ENCODE results near the gene SLC29A1. TPM values are rescaled to one million over a fixed set of nuclear protein-coding genes. Genes with fewer than 3 reads are reported as not detected.
A peak's percentile ranks its signal among the peaks of the same experiment; 100 is the strongest.

SLC29A1 gene
- total and polyA plus RNA-seq, 2 of the 8 experiments (the other 6 are each of a cell fraction or from before 2014, with no cell fraction given) = 187 to 558 TPM

- Histone ChIP-seq H3K27me3 (replicated peaks in 1 of 4; ENCODE audit: control insufficient read depth in 3 of 4, extremely low read depth in 1 of 4, insufficient read depth in 3 of 4, low read length in 3 of 4) (peaks cover 0 to 3% (median 0%) of the 10 kb centered on the region in 4 experiments; a peak in 2 of 7 replicates), H3K4me3 (ENCODE audit: extremely low read depth in 1 of 4, insufficient read depth in 2 of 4, low read depth in 3 of 4, low read length in 4 of 4) (no peak overlapping the region), H4K20me1 (replicated peaks in 1 of 2; ENCODE audit: control insufficient read depth in 1 of 2, insufficient read depth in 2 of 2, low read length in 2 of 2) (peaks cover 1 to 2% of the 10 kb centered on the region in 2 experiments), H3K4ac (replicated peaks; ENCODE audit: insufficient read length, low read depth, low read length) (no peak overlapping the region), H2BK12ac (ENCODE audit: low read depth, low read length) (0 out of 2 replicates have a peak overlapping the region, but pooled peaks have one; percentile 39), H3K23me2 (ENCODE audit: low read depth, low read length) (peaks cover 14% of the 10 kb centered on the region), H2BK120ac (replicated peaks; ENCODE audit: low read depth, low read length) (no peak overlapping the region), H4K91ac (replicated peaks; ENCODE audit: insufficient read length, low read length) (no peak overlapping the region), H3K9me3 (ENCODE audit: insufficient read depth in 2 of 2, low read depth in 1 of 2, low read length in 1 of 2) (no peaks in the 10 kb centered on the region), H3K79me2 (ENCODE audit: control insufficient read depth in 1 of 2, insufficient read depth in 2 of 2, low read length in 2 of 2) (peaks cover 0 to 10% of the 10 kb centered on the region in 2 experiments; a peak in 1 of 4 replicates), H3K56ac (replicated peaks; ENCODE audit: insufficient read length, low read depth, low read length) (no peak overlapping the region), H3K18ac (ENCODE audit: extremely low read depth, low read length) (no peak overlapping the region), H3K14ac (ENCODE audit: insufficient read length) (no peak overlapping the region), H3K36me3 (ENCODE audit: control insufficient read depth in 2 of 4, insufficient read depth in 4 of 4, low read length in 3 of 4) (no peaks in the 10 kb centered on the region; a peak in 1 of 8 replicates), H2BK20ac (ENCODE audit: low read length) (no peak overlapping the region), H2BK15ac (ENCODE audit: low read length) (no peak overlapping the region), H3K9ac (replicated peaks in 1 of 4; ENCODE audit: extremely low read depth in 1 of 4, low read depth in 3 of 4, low read length in 3 of 4) (no peak overlapping the region), H3K79me1 (ENCODE audit: low read depth, low read length) (peaks cover 7% of the 10 kb centered on the region; the same call in 1 of the 2 replicates), H3K4me1 (replicated peaks in 1 of 4; ENCODE audit: control insufficient read depth in 3 of 4, insufficient read depth in 4 of 4, low read length in 3 of 4) (peaks cover 20 to 50% (median 26%) of the 10 kb centered on the region in 4 experiments), H2AK5ac (ENCODE audit: low read depth, low read length) (no peak overlapping the region), H2AFZ (ENCODE audit: low read length) (no peak overlapping the region), H3K23ac (ENCODE audit: insufficient read length) (no peak overlapping the region), H4K8ac (ENCODE audit: extremely low read depth, insufficient read depth, low read length) (no peak overlapping the region), H3K27ac (ENCODE audit: low read depth, low read length) (no peak overlapping the region), H4K5ac (ENCODE audit: insufficient read length, low read depth, low read length) (no peak overlapping the region), H3K4me2 (ENCODE audit: insufficient read depth in 1 of 2, low read depth in 2 of 2, low read length in 2 of 2) (no peak overlapping the region), H2BK5ac (ENCODE audit: low read depth, low read length) (no peak overlapping the region)
- no peak for DNase-seq (ENCODE audit: low read depth in 1 of 2, low spot score in 2 of 2)
- ChIA-PET CTCF (ENCODE audit: partially characterized antibody) (interaction anchor here (0.7 to 19.0 kb wide), 27 partner anchors 8 to 1255 kb away, joined by 3 to 330 read pairs (median 6); partner anchors contain the start of genes AARS2, SLC35B2 and SPATS1), POLR2A (ENCODE audit: partially characterized antibody) (interaction anchor here (1.1 to 12.0 kb wide), 10 partner anchors 11 to 75 kb away, joined by 3 to 138 read pairs (median 11); partner anchors contain the start of genes HSP90AB1, SLC35B2 and SPATS1)
- TF ChIP-seq CBX5 (IDR thresholded peaks at IDR 0.05; ENCODE audit: low read depth, low read length) (no peak), BRCA1 (IDR thresholded peaks at IDR 0.05; ENCODE audit: low read depth, low read length) (no peak), GTF2F1 (IDR thresholded peaks at IDR 0.05; ENCODE audit: borderline replicate concordance, low read depth, low read length) (no peak), NANOG (IDR thresholded peaks at IDR 0.05; ENCODE audit: insufficient read depth, low read depth, low read length, poor library complexity, severe bottlenecking) (no peak), JUN (IDR thresholded peaks at IDR 0.05; ENCODE audit: low read depth, low read length) (no peak), SUZ12 (IDR thresholded peaks at IDR 0.05; ENCODE audit: low read length) (no peak), GABPA (IDR thresholded peaks at IDR 0.05; ENCODE audit: borderline replicate concordance, insufficient read depth, low read length) (no peak), CTCF (IDR thresholded peaks at IDR 0.05; ENCODE audit: control extremely low read depth in 1 of 3, insufficient read depth in 1 of 3, low read depth in 1 of 3, low read length in 3 of 3) (no peak)
- TF ChIP-seq, protein P1, sequence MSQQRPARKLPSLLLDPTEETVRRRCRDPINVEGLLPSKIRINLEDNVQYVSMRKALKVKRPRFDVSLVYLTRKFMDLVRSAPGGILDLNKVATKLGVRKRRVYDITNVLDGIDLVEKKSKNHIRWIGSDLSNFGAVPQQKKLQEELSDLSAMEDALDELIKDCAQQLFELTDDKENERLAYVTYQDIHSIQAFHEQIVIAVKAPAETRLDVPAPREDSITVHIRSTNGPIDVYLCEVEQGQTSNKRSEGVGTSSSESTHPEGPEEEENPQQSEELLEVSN (IDR thresholded peaks at IDR 0.05) = no peak
- no peak for FAIRE-seq
- 86% methylated on average over 10 of the region's 10 CpGs; no CpG with 5 or more reads in 1 of the 2 experiments for whole genome bisulfite sequencing, 2 experiments (ENCODE audit: extremely low coverage in 1 of 2, insufficient coverage in 1 of 2, insufficient read length in 1 of 2, insufficient replicate concordance in 2 of 2, low coverage in 1 of 2, low lambda C conversion rate in 2 of 2, missing lambda C conversion rate in 1 of 2)
These were observed 43.9 kb downstream of the SLC29A1 start for GRCh38 chr6:44267252-44267651.
